HG03520 (cell line): Measurements from ENCODE around the gene GPRC5C.
"Not testable (repeated sequence)": the region's sequence is repeated elsewhere in the genome, so short reads cannot be mapped to it uniquely, and the experiment has no call there.

Experiments
- ATAC-seq: cut with Tn5 transposase; IDR thresholded peaks from one replicate; pipeline ENCODE4 v1.9.1; 2021; ENCODE audit warnings: mild to moderate bottlenecking, moderate library complexity; ENCODE audit not compliant: unreplicated experiment

The GPRC5C gene

DNA sequence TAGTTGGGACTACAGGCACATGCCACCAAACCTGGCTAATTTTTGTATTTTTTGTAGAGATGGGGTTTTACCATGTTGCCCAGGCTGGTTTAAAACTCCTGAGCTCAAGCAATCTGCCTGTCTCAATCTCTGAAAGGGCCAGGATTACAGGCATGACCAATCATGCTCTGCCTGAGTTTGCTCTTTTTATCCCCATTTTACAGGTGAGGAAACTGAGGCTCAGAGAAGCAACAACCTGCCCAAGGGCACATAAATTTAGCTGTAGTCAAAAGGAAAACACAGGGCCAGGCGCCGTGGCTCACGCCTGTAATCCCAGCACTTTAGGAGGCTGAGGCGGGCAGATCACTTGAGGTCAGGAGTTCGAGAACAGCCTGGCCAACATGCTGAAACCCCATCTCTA lies 26.6 kb upstream of the GPRC5C start:
- ATAC-seq, result not testable (repeated sequence)

DNA sequence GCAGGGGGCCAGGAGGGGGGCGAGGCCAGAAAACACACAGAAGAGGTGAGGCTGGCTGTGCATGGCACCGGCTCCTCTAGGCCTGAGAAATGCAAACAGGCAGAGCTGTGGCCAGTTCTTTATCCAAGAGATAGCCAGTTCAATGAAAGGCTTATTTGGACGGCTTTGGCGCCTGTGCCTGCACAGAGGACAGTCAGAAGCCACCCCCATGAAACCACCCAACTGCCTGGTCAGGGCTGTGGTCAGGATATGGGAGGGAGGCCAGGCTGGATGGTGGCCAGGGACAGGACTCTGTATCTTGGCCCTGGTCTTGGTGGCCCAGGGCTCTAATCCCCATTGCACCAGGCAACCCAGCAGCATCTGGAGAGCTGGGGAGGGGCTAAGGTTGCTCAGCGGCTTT lies 24.5 kb upstream of the GPRC5C start:
- no peak for ATAC-seq

DNA sequence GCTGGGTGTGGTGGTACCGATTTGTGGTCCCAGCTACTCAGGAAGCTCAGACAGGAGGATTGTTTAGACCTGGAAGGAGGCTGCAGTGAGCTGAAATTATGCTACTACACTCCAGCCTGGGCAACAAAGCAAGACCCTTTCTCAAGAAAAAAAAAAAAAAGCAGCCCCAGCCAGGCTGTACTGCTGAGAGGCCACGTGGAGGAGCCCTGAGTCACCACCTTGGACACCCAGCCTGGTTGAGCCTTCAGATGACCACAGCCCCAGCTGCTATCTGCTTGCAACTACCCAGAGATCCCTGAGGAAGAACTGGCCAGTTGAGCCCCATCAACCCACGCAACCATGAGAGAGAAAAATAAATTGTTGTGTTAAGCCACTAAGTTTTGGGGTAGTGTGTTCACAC lies 23.6 kb upstream of the GPRC5C start:
- no peak for ATAC-seq

DNA sequence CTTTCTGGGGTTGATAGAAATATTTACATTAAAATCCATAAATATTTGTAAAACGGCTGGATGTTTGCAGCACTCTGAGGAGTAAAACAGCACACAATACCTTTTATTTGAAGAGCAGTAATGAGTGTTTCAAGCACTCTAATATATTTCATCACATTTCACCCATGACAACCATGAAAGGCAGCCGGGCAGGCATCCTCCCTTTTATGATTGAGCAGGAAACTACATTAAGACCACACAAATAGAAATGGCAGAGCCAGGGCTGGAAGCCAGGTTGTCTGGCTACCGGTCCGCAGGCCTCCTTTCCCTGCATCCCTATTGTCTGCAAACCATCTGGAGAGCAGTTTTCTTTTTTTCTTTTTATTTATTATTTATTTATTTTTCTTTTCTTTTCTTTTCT lies 23.1 kb upstream of the GPRC5C start:
- no peak for ATAC-seq

DNA sequence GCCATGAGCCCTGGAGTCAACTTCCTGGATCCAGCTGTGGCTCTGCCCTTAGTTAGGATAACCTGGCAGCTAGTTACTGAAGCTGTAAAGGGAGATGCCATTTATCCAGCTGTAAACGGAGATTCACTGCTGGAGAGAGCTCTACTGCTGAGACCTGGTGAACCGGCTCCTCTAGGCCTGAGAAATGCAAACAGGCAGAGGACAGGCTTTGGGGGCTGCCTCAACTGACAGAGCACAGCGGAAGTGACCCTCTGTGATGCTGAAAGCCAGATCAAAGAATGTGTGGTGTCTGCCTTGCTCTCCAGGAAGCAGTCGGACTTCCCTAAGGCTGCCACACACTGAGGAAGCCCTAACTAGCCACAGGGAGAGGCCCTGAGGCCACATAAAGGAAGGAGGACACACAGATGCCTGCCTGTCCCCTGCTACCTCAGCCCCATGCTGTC lies 21.9 kb upstream of the GPRC5C start:
- ATAC-seq, result no peak

DNA sequence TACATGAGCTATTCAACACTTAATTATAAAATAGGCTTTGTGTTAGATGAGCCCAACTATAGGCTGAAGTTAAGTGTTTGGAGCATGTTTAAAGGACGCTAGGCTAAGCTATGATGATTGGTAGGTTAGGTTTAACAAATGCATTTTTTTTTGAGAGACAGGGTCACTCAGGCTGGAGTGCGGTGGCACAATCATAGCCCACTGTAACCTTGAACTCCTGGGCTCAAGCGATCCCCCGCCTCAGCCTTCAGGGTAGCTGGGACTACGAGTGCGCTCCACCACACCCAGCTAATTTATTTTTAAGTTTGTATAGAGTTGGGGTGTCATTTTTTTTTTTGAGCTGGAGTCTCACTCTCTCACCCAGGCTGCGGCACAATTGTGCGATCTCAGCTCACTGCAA lies 19.3 kb upstream of the GPRC5C start:
- no peak for ATAC-seq

DNA sequence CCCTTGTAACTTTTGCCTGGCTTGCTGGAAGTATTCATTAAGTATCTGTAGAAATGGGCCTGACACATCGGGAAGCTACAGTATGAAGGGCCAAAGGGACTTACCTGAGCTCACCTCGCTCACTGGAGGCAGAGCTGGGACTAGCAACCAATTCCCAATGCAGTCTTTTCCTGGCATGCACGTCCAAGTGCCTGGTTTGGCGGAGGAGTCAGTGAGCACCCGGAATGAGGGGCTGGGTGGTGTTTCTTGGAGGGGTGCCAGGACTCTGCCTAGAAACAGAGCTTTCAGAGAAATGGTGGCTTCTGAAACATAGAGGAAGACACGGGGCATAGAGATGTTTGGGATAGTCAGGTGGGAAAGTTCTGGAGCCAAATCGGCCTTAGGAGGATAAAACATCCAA lies 18.4 kb upstream of the GPRC5C start:
- ATAC-seq, result no peak

DNA sequence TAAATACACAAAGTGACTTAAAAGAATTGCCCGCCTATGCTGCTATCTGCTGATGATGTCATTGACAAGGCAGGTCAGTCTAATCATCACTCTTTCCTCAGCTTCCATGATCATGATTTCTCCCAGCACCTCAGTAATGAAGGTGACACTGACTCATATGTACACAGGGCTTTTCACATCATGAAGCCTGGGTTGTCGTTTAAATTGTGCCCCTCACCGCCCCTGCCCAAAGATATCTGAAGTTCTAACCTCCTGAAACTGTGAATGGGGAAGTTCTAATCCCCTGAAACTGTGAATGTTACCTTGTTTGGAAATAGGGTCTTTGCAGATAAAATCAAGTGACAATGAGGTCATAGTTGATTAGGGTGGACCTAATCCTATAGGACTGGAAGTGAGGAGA lies 17.4 kb upstream of the GPRC5C start:
- ATAC-seq, result no peak

DNA sequence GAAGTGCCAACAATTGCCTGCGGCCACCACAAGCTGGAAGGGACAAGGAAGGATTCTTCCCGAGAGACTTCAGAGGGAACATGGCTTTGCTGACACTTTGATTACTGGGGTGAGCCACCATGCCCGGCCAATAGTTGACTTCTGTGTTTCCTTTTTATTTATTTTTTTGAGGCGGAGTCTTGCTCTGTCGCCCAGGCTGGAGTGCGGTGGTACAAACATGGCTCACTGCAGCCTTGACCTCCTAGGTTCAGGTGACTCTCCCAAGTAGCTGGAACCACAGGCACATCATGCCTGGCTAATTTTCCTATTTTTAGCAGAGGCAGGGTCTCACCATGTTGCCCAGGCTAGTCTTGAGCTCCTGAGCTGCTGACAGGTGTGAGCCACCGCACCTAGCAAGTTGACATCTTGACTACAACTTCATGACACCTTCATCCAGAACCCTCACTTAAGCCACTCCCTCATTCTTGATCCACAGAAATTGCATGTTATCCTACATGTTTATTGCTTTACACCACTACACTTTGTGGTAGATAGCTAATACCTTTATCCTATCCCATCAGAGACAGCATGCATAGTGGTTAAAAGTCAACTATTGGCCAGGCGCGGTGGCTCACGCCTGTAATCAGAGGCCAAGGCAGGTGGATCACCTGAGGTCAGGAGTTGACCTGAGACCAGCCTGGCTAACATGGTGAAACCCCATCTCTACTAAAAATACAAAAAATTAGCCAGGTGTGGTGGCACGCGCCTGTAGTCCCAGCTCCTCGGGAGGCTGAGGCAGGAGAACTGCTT lies 16.1 kb upstream of the GPRC5C start:
- no peak for ATAC-seq

DNA sequence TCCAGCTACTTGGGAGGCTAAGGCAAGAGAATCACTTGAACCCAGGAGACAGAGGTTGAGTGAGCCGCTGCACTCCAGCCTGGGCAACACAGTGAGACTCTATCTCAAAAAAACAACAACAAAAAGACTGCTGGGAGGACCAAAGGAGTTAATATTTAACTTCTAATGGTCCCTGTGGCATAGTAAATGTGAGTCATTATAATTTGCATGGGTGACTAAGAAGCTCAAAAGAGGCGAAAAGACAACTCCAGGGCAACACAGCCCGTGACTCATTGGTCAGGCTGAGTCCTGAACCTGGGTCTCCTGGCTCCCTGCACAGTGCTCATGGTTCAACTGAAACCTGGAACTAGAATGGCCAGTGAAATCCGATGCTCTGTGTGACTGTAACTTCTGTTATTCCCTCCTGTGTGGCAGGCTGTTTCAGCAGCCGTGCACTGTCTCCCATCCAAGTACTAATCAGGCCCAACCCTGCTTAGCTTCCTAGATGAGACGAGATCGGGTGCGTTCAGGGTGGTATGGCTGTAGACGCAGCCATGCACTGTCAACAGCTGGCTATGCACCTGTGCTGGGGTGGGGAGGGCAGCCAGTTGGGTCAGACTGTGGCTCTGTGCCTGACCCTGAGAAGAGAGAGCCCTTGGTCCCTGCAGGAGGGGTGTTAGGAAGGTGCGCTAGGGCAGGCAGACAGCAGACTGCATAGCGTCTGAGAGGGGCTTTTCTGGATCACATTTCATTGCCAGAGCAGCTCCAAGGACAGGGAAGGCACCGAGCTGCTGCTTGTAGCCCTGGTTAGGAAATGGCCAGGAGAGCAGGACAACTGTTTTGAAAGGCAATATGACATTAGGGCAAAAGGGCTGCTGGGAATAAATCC lies 14.5 kb upstream of the GPRC5C start:
- ATAC-seq, result no peak

DNA sequence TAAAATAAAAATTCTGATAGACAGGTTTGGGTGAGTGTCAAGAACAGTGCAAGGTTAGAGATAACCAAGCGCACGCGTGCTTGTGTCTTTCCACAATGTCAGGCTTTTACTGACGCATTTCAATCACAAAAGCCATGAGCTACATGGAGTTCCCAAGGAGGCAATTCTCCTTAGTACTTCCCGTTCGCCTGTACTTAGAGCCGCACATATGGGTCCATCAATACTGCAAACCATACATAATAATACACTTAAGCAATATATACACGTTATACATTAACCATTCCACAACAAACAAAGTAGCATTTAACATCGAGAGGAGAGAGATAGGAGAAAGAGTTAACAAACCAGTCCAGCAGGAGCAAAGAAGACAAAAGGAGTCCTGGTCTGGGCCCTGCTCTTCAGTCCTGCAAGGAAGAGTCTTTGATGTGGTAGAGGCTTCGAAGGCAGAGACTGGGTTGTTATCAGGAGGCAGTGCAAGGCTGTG lies 11.9 kb upstream of the GPRC5C start:
- no peak for ATAC-seq

DNA sequence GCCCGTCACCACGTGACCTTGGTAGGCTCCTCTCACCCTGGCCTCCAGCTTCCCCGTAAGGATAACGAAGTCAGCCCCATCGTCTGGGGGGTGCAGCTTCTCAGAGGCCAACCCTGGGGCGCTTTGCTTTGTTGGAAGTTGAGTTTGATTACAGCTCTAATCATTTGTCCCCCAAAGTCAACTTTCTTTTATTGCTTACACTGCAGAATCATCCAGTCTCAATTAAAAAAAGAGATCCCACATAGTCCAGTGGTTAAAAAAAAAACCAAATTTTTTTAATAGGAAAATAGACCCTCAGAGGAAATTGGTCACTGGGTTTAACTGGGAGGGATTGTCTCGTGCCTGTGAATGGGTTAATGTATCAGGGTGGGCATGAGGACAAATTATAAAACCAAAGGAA lies 7.8 kb upstream of the GPRC5C start:
- ATAC-seq, result no peak

DNA sequence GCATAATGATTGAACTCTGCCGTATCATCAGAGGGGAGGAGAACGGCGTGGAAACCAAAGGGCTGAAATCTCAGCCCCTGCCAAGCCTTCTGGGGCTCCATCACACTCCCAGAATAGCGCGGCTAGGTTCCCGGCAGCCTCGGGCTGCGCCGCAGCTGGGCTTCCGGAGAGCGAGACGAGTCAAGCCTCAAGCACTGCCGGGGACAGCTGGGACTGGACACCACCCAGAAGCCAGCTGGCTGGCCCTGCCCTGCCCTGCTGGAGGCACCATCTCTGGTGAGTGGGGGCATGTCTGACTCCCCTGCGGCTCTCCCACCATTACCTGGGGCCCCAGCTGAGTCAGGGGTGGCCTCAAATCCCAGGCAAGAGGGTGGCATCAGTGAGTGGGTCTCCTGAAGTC lies 7.2 kb upstream of the GPRC5C start:
- ATAC-seq, result no peak

DNA sequence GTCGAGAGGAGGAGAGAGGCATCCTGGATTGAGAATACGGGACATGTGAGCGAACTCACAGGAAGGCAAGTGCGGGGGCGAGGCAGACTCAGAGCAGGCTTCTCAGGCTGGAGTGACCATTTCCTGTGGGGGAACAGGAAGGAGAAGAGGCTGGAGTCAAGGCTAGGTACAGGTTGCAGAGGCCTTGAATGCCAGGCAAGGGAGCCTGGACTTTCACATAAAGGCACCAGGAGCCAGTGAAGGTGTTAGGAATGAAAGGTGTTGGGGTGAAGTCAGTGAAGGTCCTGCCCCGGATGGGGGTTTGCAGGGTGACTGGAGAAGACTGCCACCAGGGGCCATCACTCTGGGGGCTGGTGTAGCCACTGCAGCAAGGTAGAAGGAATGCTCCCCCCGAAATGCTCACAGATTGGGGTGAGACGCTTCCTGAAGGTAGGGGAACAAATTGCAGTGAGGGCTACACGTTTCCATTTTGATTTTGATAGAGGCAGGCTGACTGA lies 5.3 kb upstream of the GPRC5C start:
- ATAC-seq, result no peak

DNA sequence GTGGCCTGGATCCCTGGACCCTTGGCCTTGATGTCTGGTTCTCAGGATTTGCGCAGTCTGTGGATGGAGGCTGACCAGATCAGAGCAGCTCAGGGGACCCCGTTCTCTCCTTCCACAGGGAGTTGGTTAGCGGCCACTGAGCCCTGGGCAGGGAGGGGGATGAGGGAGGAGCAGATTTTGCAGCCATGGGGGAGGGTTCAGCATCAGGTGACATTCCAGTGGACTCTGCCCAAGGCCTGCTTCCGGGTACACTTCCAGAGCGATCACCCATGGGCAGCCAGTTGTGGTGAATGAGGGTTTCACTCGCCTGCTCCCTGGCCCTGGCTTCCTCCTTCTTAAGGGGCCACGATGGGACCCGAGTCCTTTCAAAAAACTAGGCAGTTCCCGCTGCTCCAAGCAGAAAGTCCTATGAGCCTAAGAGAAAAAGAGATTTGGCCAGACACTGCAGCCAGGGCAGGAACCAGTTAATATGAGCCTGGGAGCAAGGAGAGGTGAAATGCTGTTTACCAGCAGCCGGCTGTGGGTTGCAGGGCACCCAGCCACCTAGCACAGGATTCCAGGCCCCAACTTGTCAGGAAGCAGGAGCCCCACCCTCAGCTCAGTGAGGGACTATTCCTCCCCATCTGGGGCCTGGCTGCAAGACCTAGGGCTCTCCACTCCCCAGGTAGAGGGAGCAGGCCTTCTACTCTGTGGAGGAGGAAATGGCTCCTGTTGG lies 4.7 kb upstream of the GPRC5C start:
- no peak for ATAC-seq

DNA sequence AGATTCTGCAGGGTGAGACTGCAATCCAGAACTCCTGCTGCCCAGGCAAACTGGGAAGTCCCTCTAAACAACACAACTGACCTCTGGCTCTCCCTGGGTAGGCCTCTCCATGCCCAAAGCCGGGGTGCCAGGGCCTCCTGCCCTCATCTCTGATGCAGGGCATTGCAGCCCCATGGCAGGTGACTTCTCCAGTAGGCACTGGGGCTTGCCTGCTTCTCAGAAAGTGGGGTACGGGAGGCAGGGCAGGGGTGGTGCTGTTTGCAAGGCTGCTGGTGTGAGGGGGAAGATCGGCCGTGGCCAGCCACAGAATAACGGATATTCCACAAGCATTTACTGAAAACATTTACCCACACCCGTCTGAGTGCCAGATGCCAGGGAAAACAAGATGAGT lies 4.1 kb upstream of the GPRC5C start:
- no peak for ATAC-seq

DNA sequence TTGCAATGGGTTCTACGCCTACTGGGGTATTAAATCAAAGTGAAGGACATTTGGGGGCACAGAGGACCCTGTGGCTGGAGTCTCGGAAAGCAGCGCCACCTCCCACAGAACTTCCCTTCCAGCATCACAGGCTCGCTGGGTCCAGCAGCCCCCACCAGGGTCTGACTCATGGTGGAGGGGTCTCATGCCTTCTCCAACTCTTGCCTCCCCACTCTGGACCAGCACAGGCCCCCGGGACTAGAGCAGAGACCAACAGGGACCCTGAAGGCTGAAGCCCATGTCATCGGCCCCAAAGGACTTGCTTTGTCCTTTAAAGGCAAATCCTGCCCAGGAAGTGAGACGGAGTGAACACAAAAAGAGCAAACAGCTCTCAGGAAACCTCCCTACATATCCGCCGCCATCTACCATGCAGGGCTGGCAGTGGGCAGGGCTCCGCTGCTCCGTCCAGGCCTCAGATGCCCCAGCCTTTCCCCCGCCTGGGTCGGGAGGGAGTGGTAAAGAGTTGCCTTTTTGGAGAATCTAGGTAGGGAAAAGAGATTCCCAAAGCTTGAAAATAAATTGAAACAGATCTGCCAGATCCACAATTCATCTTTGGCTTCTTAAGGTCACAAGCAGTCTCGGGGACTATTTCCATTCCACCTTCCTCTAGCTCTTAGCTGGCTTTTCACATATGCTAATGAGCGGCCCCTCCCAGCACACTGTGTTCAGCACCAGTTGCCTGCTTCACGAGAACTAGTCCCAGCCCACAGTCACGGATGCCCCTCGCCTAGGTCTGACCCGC lies 2.1 kb upstream of the GPRC5C start:
- ATAC-seq, result no peak

DNA sequence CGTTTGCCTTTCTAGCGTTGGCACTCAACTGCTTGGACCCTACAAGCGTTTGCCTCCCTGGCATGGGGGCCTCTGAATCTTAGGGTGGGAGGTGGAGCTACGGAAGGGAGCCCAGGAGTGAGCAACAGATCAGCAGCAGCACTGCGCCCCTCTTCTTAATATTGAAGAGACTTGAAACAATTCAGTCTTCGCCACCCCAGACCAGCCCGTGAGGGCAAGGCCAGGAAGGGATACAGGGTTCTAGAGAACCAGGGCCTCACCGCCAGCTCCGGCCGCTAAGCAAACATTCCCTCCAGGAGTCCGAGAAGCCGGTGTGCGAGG lies 1.5 kb upstream of the GPRC5C start:
- ATAC-seq, result no peak

DNA sequence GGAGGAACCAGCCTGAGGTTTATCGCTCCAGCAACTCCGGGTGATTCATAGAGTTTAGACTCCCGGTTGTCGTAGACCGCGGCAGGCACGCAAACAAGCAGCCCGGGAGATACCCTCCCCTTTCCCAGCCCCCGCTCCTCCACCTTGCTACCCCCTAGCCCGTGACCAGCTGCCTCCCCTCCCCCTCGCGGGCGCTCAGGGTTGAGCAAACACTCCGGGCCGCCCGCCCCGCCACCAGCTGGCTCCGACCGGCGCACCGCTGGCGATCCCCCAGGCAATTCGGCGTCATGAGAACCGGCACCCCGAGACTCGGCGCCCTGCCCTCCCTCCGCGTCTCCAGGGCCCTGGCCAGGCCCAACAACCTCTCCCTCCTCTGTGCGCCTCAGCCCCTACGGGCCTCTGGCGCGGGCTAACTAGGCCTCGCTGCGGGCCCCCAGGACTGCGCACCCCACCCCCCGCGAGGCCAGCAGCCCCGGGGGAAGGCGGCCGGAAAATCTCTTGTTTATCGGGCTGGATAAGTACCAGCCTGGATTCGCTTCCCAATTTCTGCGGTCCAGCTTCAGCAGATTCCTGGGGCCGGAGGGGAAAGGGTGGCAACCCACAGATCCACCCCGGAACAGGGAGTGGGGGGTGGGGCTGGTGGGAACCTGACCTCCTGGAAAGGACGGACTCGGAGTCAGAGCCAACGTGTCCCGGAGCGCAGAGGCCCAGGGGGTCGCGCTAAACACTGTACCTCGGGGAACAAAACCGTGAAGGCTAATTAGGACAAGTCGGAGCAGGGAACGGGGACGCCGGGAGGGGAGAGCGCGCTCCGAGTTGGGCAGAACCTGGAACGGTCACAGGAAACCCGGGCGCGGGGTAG lies 951 bp upstream of the GPRC5C start:
- no peak for ATAC-seq

DNA sequence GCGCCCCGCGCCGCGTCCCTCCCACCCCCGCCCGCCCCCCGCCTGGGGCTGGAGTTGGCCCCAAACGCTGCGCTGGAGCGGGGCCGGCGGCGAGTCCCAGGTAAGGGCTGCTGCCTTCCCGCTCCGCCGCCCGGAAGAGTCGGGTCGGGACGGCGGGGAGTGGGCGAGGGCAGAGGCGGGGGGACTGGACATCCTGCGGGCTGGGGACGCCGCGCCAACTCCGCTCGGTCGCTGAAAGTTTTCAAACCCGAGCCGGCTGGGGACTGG lies 469 bp downstream of the GPRC5C start:
- no peak for ATAC-seq
